Mesenteric fat pad (tissue), 1 donor: Measurements from ENCODE around the gene ADGRB2. TPM values are rescaled to one million over a fixed set of nuclear protein-coding genes. Genes with fewer than 3 reads are reported as not detected.
A peak's percentile ranks its signal among the peaks of the same experiment; 100 is the strongest.

Source experiments
- DNase-seq: peaks from one replicate; pipeline ENCODE4 v3.0.0-alpha.2; 2020; ENCODE audit warnings: low spot score
- total RNA-seq: library from RNA; stranded (reverse); fragmentation: NEBNext Ultra II Directional; extraction: Animal tissue kit (Norgen Biotek cat#: 25700); gene quantifications from one replicate; pipeline ENCODE4 v1.2.1, GENCODE V29; 2021
- donor health status: DM: yes; HTN: yes; CAD: no.

The ADGRB2 gene
- total RNA-seq, 1 donor from 2014 or later = 3.9 TPM

- peak; percentile 78 for DNase-seq
Measured at GRCh38 chr1:31795801-31796621, 31.9 kb upstream of the ADGRB2 start.

- DNase-seq = peak; percentile 2
Measured at GRCh38 chr1:31795096-31795675, 31.0 kb upstream of the ADGRB2 start.

- peak; percentile 75 for DNase-seq
Measured at GRCh38 chr1:31793586-31794285, 29.6 kb upstream of the ADGRB2 start.

GRCh38 chr1:31793086-31793485 lies 28.9 kb upstream of the ADGRB2 start:
- peak; percentile 87 for DNase-seq

- peak; percentile 41 for DNase-seq
Measured at GRCh38 chr1:31792541-31792940, 28.4 kb upstream of the ADGRB2 start.

- peak; percentile 87 for DNase-seq
Measured at GRCh38 chr1:31792116-31792515, 28.0 kb upstream of the ADGRB2 start.

- peak; percentile 88 for DNase-seq
Measured at GRCh38 chr1:31791131-31791858, 27.2 kb upstream of the ADGRB2 start.

- peak; percentile 83 for DNase-seq
Measured at GRCh38 chr1:31790641-31791091, 26.5 kb upstream of the ADGRB2 start.

GRCh38 chr1:31790140-31790539 lies 26.0 kb upstream of the ADGRB2 start:
- DNase-seq = peak; percentile 72

GRCh38 chr1:31789259-31790065 lies 25.3 kb upstream of the ADGRB2 start:
- DNase-seq = peak; percentile 97

GRCh38 chr1:31788825-31789256 lies 24.7 kb upstream of the ADGRB2 start:
- DNase-seq = no peak

GRCh38 chr1:31788138-31788824 lies 24.1 kb upstream of the ADGRB2 start:
- peak; percentile 98 for DNase-seq

GRCh38 chr1:31787786-31788137 lies 23.6 kb upstream of the ADGRB2 start:
- DNase-seq = no peak

GRCh38 chr1:31787261-31787660 lies 23.1 kb upstream of the ADGRB2 start:
- peak; percentile 33 for DNase-seq

- DNase-seq = peak; percentile 83
Measured at GRCh38 chr1:31786366-31787060, 22.4 kb upstream of the ADGRB2 start.

GRCh38 chr1:31785947-31786290 lies 21.8 kb upstream of the ADGRB2 start:
- peak; percentile 16 for DNase-seq

GRCh38 chr1:31785020-31785946 lies 21.1 kb upstream of the ADGRB2 start:
- peak; percentile 87 for DNase-seq

GRCh38 chr1:31784356-31785019 lies 20.3 kb upstream of the ADGRB2 start:
- peak; percentile 77 for DNase-seq
